Smooth muscle cell of the umbilical artery (primary cell): ENCODE results near the gene ZNF626. TPM values are rescaled to one million over a fixed set of nuclear protein-coding genes. Genes with fewer than 3 reads are reported as not detected.

Experiments used
- total RNA-seq: library from RNA; depleted of rRNA; stranded (reverse); fragments of >200 nt; gene quantifications from 2 replicates; pipeline ENCODE4 v1.2.3, GENCODE V29; 2014

The ZNF626 gene
- 18.4 and 32.1 TPM in 2 replicates for total RNA-seq

DNA sequence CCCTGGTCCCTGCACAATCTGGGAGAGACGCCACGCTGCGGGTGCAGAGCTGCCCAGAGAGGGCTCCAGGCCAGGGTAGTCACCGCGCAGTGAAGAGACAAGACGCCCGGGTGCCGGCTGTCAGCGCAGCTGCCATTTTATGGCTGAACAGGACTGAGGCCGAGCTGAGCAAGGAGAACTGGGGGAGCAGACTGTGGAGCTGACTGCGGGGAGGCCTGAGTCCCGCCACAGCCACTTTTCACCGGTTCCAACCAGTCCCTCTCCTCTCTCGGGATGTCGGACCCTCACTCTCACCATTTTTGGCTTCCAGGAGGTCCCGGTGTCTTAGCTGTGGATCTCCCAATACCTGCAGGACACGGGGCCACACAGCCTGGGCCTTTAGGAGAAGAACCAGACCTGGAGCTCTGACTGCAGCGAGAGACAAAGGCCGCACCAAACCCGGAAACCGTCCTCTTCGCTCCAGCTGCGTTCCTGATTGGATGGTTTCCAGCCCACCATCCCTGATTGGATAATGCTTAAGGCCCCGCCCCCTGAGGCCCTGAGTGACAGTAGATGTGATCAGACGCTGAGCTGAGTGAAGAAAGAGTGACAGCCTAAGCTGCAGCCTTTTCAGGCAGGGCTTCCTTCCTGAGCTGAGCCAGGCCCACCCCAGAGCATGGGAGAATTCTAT, at the start of gene ZNF626:
ZNF626 (minus strand) TSS at position 422 of the 670 bp plus-strand sequence; CDS start at position 297, 125 bp downstream.

Other genes with a start within 250 kb of the ZNF626 start
- 6.6 and 10.7 TPM in 2 replicates for gene ZNF737, start 95.8 kb downstream of the ZNF626 start, total RNA-seq
- gene ZNF66, start 114.7 kb upstream of the ZNF626 start, total RNA-seq = 0.59 and 1.8 TPM in 2 replicates